NCI-H774 (cell line): ENCODE measurements around the gene KIFAP3.
"Not testable (repeated sequence)": the region's sequence is repeated elsewhere in the genome, so short reads cannot be mapped to it uniquely, and the experiment has no call there.

Experiments used
- DNase-seq: peaks from one replicate; lab custom pipeline; 2025; lab: John Stamatoyannopoulos, UW

The KIFAP3 gene

GRCh38 chr1:169886931-169887330, 187.6 kb downstream of the KIFAP3 start:
- DNase-seq = no peak

DNA sequence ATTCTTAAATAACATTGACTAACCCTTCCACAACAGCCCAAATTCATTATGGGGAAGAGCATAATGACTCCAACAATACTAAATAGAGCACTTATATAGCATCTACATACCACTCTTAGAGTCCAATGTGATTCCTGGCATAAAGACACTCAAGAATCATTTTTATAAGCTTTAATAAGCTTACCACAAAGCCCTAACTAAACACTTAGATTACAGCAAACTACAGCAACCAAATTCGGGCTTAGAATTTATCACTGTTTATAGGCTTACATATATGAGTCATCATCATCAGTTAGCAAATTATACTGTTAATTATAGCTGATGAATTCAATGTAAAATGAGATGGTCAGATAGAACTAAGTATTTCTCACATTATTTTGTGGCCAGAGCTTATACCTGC, 188.1 kb downstream of the KIFAP3 start:
- DNase-seq = no peak

DNA sequence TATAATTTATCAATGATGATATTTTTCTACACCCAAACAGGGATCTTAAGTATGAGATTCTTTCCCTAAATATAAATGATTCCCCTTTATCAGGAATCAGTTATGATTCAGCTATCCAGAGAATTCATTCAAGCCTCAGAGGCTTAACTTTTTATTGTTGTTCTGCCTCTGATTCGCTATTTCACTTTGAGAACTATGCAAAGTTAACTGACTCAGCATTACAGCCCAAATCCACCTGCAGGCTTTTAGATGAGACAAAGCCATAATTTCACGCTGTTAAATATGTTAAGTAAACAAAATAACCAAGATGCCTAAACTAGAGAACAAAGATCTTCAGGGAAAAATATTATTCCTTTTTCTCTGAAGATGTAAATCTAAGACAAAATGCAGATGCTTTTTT, 189.3 kb downstream of the KIFAP3 start:
- no peak for DNase-seq

DNA sequence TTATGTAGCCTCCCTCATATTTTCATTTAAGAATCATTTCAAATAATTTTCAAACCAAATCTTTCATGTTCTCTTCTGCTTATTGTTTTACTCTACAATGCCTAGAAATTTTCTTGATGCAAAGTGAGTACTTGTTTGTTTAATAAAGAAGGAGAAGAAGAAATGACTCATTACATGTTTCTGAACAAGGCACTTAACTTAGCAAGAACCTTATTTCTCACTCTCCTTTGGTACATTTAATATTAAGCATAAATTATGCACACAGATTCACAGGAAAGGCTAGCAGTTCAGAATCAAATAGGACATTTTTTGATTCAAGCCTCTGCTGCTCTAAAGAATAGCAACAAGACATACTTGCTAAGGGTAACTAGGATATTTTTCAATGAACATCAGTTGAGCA, 189.9 kb downstream of the KIFAP3 start:
- DNase-seq = no peak

- no peak for DNase-seq
Observed at GRCh38 chr1:169882039-169882511, 192.4 kb downstream of the KIFAP3 start.

GRCh38 chr1:169879034-169879840, 195.3 kb downstream of the KIFAP3 start:
- no peak for DNase-seq

GRCh38 chr1:169878498-169878897, 196.0 kb downstream of the KIFAP3 start:
- DNase-seq = no peak

DNA sequence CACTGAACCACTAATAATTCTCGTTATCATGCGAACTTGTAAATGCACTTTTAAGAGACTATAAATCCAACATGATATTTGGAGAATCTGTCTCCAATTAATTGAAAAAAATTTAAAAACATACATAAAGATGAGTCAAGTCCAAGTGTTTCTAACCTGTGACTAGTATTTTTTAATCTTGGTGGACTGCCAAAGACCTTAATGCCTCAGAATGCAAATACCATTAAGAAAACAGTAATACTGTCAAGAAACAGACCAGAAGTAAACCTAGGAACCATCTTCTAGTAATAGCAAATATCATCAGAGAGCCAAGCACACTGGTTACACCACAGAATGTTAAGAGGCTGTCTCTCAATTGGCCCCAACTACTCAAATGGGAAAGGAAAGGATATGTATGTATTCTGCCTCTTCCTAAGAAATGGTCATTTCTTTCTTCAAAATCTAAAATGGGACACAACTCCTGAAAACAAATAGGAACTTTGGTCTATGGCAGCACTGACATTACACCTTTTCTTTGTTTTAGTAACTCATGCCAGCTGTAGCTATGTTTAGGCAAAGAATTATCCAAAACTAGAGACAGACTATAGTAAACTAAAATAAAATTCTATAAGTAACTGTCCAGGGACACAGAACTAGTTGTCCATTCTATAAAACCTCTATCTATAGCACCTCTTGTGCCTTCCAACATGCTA, 196.5 kb downstream of the KIFAP3 start:
- DNase-seq = no peak

GRCh38 chr1:169874229-169874628, 200.3 kb downstream of the KIFAP3 start:
- no peak for DNase-seq

- DNase-seq = no peak
Observed at GRCh38 chr1:169873582-169874199, 200.8 kb downstream of the KIFAP3 start.

DNA sequence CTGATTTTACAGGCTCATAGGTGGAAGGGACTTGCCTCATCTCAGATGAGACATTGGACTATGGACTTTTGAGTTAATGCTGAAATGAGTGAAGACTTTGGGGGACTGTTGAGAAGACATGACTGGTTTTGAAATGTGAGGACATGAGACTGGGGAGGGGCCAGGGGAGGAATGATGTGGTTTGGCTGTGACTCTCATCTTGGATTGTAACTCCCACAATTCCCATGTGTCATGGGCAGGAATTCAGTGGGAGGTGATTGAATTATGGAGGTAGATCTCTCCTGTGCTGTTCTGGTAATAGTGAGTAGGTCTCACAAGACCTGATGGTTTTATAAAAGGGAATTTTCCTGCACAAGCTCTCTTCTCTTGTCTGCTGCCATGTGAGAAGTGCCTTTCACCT, 201.6 kb downstream of the KIFAP3 start:
- no peak for DNase-seq

DNA sequence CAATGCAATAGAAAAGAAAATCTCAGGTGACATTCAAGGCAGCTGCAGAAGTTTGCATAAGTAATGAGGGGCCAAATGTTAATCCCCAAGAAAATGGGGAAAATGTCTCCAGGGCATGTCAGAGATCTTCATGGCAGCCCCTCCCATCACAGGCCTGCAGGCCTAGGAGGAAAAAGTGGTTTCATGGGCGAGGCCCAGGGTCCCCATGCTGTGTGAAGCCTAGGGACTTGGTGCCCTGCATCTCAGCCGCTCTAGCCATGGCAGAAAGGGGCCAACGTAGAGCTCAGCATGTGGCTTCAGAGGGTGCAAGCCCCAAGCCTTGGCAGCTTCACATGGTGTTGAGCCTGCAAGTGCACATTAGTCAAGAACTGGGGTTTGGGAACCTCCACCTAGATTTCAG, 202.5 kb downstream of the KIFAP3 start:
- not testable (repeated sequence) for DNase-seq
